Subcutaneous adipose tissue (tissue), 4 donors: ENCODE data around the gene NSFL1C. TPM values are rescaled to one million over a fixed set of nuclear protein-coding genes. Genes with fewer than 3 reads are reported as not detected.

Experiments used
- total RNA-seq, 4 donors: library from RNA; depleted of rRNA; stranded (reverse); fragments of >200 nt; gene quantifications; one replicate each; pipeline ENCODE4 v1.1.0, GENCODE V29; 2016
- TF ChIP-seq, protein P1 (sequence below): fragments of 450-650 bp; IDR thresholded peaks from one replicate; pipeline ENCODE4 v1.5.1; 2016; ENCODE audit warnings: low read depth, mild to moderate bottlenecking, control low read depth, antibody characterized with exemption, moderate library complexity

Gene NSFL1C
- 10 to 100 TPM; 43.7 to 60.5 (median 57.8) TPM for total RNA-seq

DNA sequence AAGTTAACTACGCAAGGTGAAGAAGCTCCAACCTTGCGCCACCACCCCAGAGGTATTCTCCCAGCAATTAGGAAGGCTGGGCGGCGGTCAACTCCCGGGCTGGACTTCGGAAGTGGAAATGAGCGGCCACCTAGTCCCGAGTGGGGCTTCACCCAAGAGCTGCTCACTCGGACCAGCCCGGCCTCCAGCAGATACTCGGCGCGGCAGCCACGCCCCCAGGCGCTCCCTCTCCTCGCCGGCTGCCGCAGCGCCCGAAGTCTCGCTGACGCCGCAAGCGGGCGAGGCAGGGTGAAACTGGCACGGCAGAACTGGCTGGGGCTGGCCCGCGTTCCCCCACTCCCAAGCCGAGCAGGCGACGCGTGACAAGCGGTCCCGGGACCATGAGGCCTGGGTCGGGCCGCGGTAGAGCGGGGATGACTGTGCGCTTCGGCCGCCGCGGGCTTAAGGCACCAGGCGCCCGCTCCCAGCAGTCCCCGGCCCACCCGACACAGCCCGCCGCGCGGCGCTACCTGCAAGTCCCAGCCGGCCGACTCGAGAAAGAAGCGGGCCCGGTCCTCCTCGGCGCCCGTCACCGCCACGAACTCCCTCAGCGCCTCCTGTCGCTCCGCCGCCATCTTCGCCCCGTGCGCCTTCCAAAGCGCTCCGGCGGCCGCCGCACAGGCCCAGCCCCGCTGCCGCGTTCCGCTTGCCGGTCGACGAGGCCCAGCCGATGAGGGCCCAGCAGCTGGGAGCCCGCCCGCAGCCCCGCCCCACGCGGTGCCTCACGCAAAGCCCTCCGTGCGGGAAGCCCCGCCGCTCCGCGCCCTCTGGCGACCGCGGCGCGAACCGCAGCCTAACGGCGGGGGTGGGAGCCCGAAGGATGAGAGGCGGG, at the start of gene NSFL1C:
Gene NSFL1C (minus strand): TSS at position 639 of the 871 bp plus-strand sequence. CDS start 25 bp downstream, at position 614.
- TF ChIP-seq, protein P1, sequence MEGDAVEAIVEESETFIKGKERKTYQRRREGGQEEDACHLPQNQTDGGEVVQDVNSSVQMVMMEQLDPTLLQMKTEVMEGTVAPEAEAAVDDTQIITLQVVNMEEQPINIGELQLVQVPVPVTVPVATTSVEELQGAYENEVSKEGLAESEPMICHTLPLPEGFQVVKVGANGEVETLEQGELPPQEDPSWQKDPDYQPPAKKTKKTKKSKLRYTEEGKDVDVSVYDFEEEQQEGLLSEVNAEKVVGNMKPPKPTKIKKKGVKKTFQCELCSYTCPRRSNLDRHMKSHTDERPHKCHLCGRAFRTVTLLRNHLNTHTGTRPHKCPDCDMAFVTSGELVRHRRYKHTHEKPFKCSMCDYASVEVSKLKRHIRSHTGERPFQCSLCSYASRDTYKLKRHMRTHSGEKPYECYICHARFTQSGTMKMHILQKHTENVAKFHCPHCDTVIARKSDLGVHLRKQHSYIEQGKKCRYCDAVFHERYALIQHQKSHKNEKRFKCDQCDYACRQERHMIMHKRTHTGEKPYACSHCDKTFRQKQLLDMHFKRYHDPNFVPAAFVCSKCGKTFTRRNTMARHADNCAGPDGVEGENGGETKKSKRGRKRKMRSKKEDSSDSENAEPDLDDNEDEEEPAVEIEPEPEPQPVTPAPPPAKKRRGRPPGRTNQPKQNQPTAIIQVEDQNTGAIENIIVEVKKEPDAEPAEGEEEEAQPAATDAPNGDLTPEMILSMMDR, result no peak

DNA sequence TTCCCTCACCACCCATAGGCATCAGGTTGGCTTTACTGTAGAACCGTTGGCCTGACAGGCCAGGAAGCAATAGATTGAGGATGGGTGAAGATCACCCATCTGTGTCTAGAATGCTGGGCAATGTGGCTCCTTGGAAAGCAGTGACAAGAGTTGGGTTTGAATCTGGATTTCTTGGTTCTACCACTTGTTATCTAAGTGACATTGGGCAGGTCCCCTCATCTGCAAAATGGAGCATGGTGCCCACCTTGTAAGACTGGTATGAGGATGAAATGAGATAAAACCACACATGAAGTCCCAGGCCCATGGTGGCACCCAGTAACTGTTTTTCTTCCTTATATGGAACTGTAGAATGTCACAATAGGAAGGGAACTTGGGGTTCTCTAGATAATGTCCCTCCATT, 47.2 kb upstream of the NSFL1C start:
- TF ChIP-seq, protein P1, result no peak

DNA sequence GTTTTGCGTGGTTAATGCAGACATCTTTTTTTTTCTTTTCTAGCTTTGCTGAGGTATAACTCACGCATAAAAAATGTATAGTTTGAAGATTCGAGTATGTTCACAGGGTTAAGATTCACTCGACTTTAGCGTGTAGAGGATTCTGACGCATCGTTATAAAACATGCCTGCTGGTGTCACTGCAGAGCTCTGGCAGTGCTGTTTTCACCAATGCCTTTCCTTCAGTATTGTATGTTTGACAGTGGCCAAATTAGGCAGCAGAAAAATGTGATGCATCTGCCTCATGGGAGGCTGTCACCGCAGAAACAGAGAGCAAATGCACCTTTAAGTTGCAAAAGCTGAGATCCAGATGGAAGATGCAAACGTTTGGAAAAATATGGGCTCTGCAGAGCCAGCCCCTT, 42.6 kb upstream of the NSFL1C start:
- TF ChIP-seq, protein P1, result no peak

DNA sequence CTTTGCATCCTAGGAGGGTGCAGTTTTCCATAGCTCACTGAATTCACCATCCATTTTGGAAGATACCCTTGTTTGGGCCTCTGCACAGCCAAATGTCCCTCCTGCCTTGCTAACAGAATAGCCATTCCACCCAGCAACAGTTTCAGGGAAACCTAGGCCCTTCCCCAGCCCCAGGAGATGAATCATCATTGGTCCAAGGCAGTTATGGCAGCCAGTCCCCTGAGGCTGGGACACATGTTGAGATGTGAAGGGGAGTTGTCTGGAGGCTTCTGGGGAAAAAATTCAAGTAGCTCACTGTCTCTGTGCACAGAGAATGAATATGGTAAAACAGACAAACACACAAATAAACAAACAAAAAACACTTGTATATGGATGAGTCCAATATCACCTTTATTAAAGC, 41.9 kb upstream of the NSFL1C start:
- TF ChIP-seq, protein P1, result no peak

DNA sequence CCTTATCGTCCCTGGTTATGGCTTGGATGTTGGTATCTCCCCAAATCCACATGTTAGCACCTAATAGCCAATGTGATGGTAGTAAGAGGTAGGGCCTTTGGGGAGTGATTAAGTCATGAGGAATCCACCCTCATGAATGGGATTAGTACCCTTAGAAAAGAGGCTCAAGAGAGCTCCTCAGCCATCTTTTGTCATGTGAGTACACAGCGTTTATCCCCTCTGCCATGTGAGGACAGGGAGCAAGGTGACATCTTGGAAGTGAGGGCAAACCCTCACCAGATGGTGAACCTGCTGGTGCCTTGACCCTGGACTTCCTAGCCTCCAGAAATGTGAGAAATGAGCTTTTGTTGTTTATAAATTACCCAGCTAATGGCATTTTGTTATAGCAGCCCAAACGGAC, 40.6 kb upstream of the NSFL1C start:
- TF ChIP-seq, protein P1, result no peak

DNA sequence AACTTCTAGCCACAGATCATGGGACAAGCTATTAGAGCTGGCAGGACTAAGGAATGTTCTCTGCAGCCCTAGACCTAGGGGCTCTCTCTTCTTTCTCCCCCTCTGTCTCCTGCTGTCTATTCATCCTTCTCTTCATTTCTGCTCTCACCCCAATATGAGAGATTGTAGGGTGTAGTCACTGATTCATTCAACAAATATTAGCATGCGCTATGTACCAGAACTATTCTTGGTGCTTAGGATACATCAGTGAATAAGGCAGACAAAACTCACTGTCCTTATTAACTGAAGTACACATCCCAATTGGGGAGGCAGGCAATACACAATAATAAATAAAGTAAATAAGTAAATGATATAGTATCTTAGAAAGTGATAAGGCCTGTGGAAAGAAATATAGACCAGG, 39.2 kb upstream of the NSFL1C start:
- TF ChIP-seq, protein P1, result no peak

DNA sequence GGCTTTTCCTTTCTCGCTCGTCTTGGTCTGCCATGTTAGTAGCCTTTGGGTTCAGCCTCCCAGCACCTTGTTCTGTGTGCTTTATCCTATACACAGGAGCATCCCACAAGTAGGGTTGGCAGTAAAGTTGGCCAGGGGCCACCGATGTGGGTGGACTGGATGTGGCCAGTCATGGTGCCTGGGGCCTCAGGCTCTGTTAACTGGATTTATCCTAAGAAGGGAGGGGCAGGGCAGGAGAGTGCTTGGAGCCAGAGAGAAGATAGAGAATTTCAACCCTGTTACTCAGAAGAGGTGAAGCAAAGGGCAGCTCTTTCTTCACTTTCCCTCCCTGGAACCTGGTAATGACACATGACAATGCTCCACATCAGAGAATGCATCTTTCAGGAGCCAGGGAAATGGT, 38.7 kb upstream of the NSFL1C start:
- TF ChIP-seq, protein P1, result no peak
